WTC11 (cell line): ENCODE measurements around the gene SPRY1. TPM values are rescaled to one million over a fixed set of nuclear protein-coding genes. Genes with fewer than 3 reads are reported as not detected.

Experiments used
- ATAC-seq: fragments of 200-7000 bp; cut with Tn5 transposase; 2 replicates; pipeline ENCODE4 v1.10.0; 2021; ENCODE audit warnings: mild to moderate bottlenecking, moderate library complexity
- CTCF ChIA-PET: fragments of 300-600 bp; sonication (Branson Sonifier 250); formaldehyde crosslinking; loops from one replicate; lab custom pipeline; 2021; ENCODE audit warnings: antibody characterized with exemption; lab: Charles Lee
- POLR2A ChIA-PET: fragments of 350-600 bp; sonication (Branson Sonifier 250); formaldehyde crosslinking; loops from one replicate; lab custom pipeline; 2021; ENCODE audit warnings: antibody characterized with exemption; lab: Charles Lee
- DNase-seq: peaks from one replicate; pipeline ENCODE4 v3.0.0; 2021; ENCODE audit warnings: low spot score
- H3K27ac Mint-ChIP-seq: 2 replicates; pipeline ENCODE4 v1.8.0; 2021; ENCODE audit warnings: mixed read lengths
- H3K27me3 Mint-ChIP-seq: 2 replicates; pipeline ENCODE4 v1.8.0; 2021; ENCODE audit warnings: low read depth, mild to moderate bottlenecking, moderate library complexity, mixed read lengths
- H3K36me3 Mint-ChIP-seq: 2 replicates; pipeline ENCODE4 v1.8.0; 2021; ENCODE audit warnings: mixed read lengths
- H3K4me1 Mint-ChIP-seq: 2 replicates; pipeline ENCODE4 v1.8.0; 2022; ENCODE audit warnings: mixed read lengths
- H3K4me3 Mint-ChIP-seq: 2 replicates; pipeline ENCODE4 v1.8.0; 2021; ENCODE audit warnings: mild to moderate bottlenecking, moderate library complexity, mixed read lengths
- H3K9me3 Mint-ChIP-seq: 2 replicates; pipeline ENCODE4 v1.8.0; 2021; ENCODE audit warnings: mixed read lengths
- CBFB ChIP-seq: sonication (generic); formaldehyde crosslinking; IDR thresholded peaks from 2 replicates; pipeline ENCODE4 v1.8.1; 2022; ENCODE audit warnings: mild to moderate bottlenecking, low read depth, missing genetic modification reagents
- CREB1 ChIP-seq: sonication (generic); formaldehyde crosslinking; IDR thresholded peaks from 2 replicates; pipeline ENCODE4 v1.8.0; 2023; ENCODE audit warnings: mild to moderate bottlenecking, missing genetic modification reagents
- CREM ChIP-seq: sonication (generic); formaldehyde crosslinking; IDR thresholded peaks from 2 replicates; pipeline ENCODE4 v1.8.1; 2022; ENCODE audit warnings: mild to moderate bottlenecking, missing genetic modification reagents, moderate library complexity
- CTCF ChIP-seq: fragments of 200-600 bp; IDR thresholded peaks from 2 replicates; pipeline ENCODE4 v1.8.0; 2022; ENCODE audit warnings: antibody characterized with exemption
- E2F4 ChIP-seq: sonication (generic); formaldehyde crosslinking; IDR thresholded peaks from 2 replicates; pipeline ENCODE4 v1.8.1; 2022; ENCODE audit warnings: low read depth, mild to moderate bottlenecking, moderate library complexity, missing genetic modification reagents, borderline replicate concordance
- ETV6 ChIP-seq: sonication (generic); formaldehyde crosslinking; IDR thresholded peaks from 2 replicates; pipeline ENCODE4 v1.8.1; 2022; ENCODE audit warnings: mild to moderate bottlenecking, missing genetic modification reagents
- FOXP1 ChIP-seq: sonication (generic); formaldehyde crosslinking; IDR thresholded peaks from 2 replicates; pipeline ENCODE4 v1.8.0; 2022; ENCODE audit warnings: missing genetic modification reagents, mild to moderate bottlenecking, moderate library complexity, borderline replicate concordance
- JUN ChIP-seq: sonication (generic); formaldehyde crosslinking; IDR thresholded peaks from 2 replicates; pipeline ENCODE4 v1.8.0; 2023; ENCODE audit warnings: mild to moderate bottlenecking, missing genetic modification reagents
- KAT7 ChIP-seq: sonication (generic); formaldehyde crosslinking; IDR thresholded peaks from 2 replicates; pipeline ENCODE4 v1.8.1; 2023; ENCODE audit warnings: missing genetic modification reagents, mild to moderate bottlenecking, borderline replicate concordance
- MAX ChIP-seq: sonication (generic); formaldehyde crosslinking; IDR thresholded peaks from 2 replicates; pipeline ENCODE4 v1.8.0; 2022; ENCODE audit warnings: mild to moderate bottlenecking, missing genetic modification reagents
- MXD4 ChIP-seq: fragments of 250-450 bp; sonication (Bioruptor Pico); IDR thresholded peaks from 2 replicates; pipeline ENCODE4 v1.8.0; 2021; ENCODE audit warnings: mild to moderate bottlenecking, moderate library complexity, borderline replicate concordance
- NFYB ChIP-seq: sonication (generic); formaldehyde crosslinking; conservative IDR thresholded peaks from 2 replicates; pipeline ENCODE4 v1.8.0; 2022; ENCODE audit warnings: low read depth, missing genetic modification reagents
- PRDM15 ChIP-seq: sonication (generic); formaldehyde crosslinking; IDR thresholded peaks from 2 replicates; pipeline ENCODE4 v1.8.0; 2022; ENCODE audit warnings: missing genetic modification reagents
- PRRX2 ChIP-seq: fragments of 250-450 bp; sonication (Bioruptor Pico); IDR thresholded peaks from 2 replicates; pipeline ENCODE4 v1.8.0; 2021; ENCODE audit warnings: mild to moderate bottlenecking
- RELA ChIP-seq: sonication (generic); formaldehyde crosslinking; IDR thresholded peaks from 2 replicates; pipeline ENCODE4 v1.8.1; 2022; ENCODE audit warnings: missing genetic modification reagents, mild to moderate bottlenecking, borderline replicate concordance
- SMAD4 ChIP-seq: sonication (generic); formaldehyde crosslinking; IDR thresholded peaks from 2 replicates; pipeline ENCODE4 v1.8.0; 2022; ENCODE audit warnings: mild to moderate bottlenecking, missing genetic modification reagents
- TCF7 ChIP-seq: sonication (generic); formaldehyde crosslinking; IDR thresholded peaks from 2 replicates; pipeline ENCODE4 v1.8.0; 2022; ENCODE audit warnings: mild to moderate bottlenecking, low read depth, missing genetic modification reagents, moderate library complexity
- TEAD4 ChIP-seq: sonication (generic); formaldehyde crosslinking; IDR thresholded peaks from 2 replicates; pipeline ENCODE4 v1.8.0; 2022; ENCODE audit warnings: mild to moderate bottlenecking, missing genetic modification reagents
- TP53 ChIP-seq: sonication (generic); formaldehyde crosslinking; IDR thresholded peaks from 2 replicates; pipeline ENCODE4 v1.8.1; 2023; ENCODE audit warnings: mild to moderate bottlenecking, missing genetic modification reagents
- USF2 ChIP-seq: sonication (generic); formaldehyde crosslinking; IDR thresholded peaks from 2 replicates; pipeline ENCODE4 v1.8.1; 2023; ENCODE audit warnings: mild to moderate bottlenecking, missing genetic modification reagents, moderate library complexity
- ZBTB43 ChIP-seq: sonication (generic); formaldehyde crosslinking; IDR thresholded peaks from 2 replicates; pipeline ENCODE4 v1.8.1; 2023; ENCODE audit warnings: mild to moderate bottlenecking, missing genetic modification reagents
- ZMAT4 ChIP-seq: fragments of 250-450 bp; sonication (Bioruptor Pico); IDR thresholded peaks from 2 replicates; pipeline ENCODE4 v1.9.0; 2021; ENCODE audit warnings: mild to moderate bottlenecking
- ZNF396 ChIP-seq: fragments of 250-450 bp; sonication (Bioruptor Pico); IDR thresholded peaks from 2 replicates; pipeline ENCODE4 v1.8.0; 2021; ENCODE audit warnings: mild to moderate bottlenecking, moderate library complexity, borderline replicate concordance
- ZNF671 ChIP-seq: fragments of 250-450 bp; sonication (Bioruptor Pico); IDR thresholded peaks from 2 replicates; pipeline ENCODE4 v1.8.0; 2021; ENCODE audit warnings: mild to moderate bottlenecking
- ZSCAN18 ChIP-seq: fragments of 250-450 bp; sonication (Bioruptor Pico); IDR thresholded peaks from 2 replicates; pipeline ENCODE4 v2.1.2; 2022; ENCODE audit warnings: mild to moderate bottlenecking, moderate library complexity
- total RNA-seq: library from RNA; stranded (reverse); gene quantifications from 3 replicates; pipeline ENCODE4 v1.2.3, GENCODE V29; 2021

Gene SPRY1
- total RNA-seq, 1 experiment from 2014 or later = 107 TPM

- POLR2A ChIA-PET = interaction anchor here (1.1 to 1.8 kb wide), 4 partner anchors 11 to 21 kb away, joined by 3 to 9 read pairs (median 5); no protein-coding TSS in a partner anchor
- Mint-ChIP-seq H3K4me3 (peak overlapping the region; percentile 30), H3K27me3 (no peaks in the 10 kb centered on the region), H3K36me3 (no peaks in the 10 kb centered on the region), H3K27ac (peak overlapping the region; percentile 94), H3K9me3 (no peaks in the 10 kb centered on the region; the same call in 1 of the 2 replicates), H3K4me1 (peaks cover 67% of the 10 kb centered on the region)
- ATAC-seq (peak; percentile 96), DNase-seq (peak; percentile 44)
- CTCF ChIA-PET = interaction anchor here (0.7 to 1.8 kb wide), 4 partner anchors 10 to 315 kb away, joined by 3 to 6 read pairs (median 3); no protein-coding TSS in a partner anchor
- TF ChIP-seq CBFB (no peak), RELA (CRISPR knock-in tag) (no peak), TCF7 (CRISPR knock-in tag) (no peak), ZMAT4 (no peak), ZBTB43 (0 out of 2 replicates have a peak, but pooled peaks have one; percentile 30), SMAD4 (CRISPR knock-in tag) (no peak), USF2 (no peak), KAT7 (CRISPR knock-in tag) (no peak), E2F4 (CRISPR knock-in tag) (no peak), JUN (CRISPR knock-in tag) (no peak), CREM (CRISPR knock-in tag) (no peak), TP53 (CRISPR knock-in tag) (no peak), ZNF396 (no peak), PRRX2 (CRISPR knock-in tag) (no peak), CREB1 (no peak), NFYB (CRISPR knock-in tag) (no peak), FOXP1 (CRISPR knock-in tag) (no peak), TEAD4 (CRISPR knock-in tag) (0 out of 2 replicates have a peak, but pooled peaks have one; percentile 52), ZSCAN18 (no peak), ETV6 (peak; percentile 67; the same call in 1 of the 2 replicates), CTCF (no peak), MXD4 (CRISPR knock-in tag) (no peak), ZNF671 (CRISPR knock-in tag) (no peak), MAX (CRISPR knock-in tag) (no peak), PRDM15 (CRISPR knock-in tag) (no peak)
Observed at GRCh38 chr4:123418351-123418931, 21.8 kb downstream of the SPRY1 start.
